ENCODE results near the gene AMOTL2.

DNA sequence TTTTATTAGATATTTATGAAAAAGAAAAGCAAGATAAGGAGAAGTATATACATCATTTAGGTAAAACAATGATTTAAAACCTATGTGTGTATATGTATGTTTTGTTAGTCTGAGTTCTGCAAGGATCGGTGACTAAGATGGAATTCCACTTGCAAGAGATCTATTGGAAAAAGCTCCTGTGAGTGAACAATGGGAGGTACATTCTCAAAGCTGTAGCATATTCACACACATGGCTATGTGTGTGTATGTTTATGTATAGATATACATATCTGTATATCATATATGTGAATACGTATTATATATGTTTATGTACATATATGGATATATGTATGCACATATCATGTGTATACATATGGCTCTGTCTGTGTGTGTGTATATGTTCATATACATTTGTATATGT lies 54.3 kb downstream of the AMOTL2 start:
- TF ChIP-seq, protein P1, sequence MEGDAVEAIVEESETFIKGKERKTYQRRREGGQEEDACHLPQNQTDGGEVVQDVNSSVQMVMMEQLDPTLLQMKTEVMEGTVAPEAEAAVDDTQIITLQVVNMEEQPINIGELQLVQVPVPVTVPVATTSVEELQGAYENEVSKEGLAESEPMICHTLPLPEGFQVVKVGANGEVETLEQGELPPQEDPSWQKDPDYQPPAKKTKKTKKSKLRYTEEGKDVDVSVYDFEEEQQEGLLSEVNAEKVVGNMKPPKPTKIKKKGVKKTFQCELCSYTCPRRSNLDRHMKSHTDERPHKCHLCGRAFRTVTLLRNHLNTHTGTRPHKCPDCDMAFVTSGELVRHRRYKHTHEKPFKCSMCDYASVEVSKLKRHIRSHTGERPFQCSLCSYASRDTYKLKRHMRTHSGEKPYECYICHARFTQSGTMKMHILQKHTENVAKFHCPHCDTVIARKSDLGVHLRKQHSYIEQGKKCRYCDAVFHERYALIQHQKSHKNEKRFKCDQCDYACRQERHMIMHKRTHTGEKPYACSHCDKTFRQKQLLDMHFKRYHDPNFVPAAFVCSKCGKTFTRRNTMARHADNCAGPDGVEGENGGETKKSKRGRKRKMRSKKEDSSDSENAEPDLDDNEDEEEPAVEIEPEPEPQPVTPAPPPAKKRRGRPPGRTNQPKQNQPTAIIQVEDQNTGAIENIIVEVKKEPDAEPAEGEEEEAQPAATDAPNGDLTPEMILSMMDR (conservative IDR thresholded peaks at IDR 0.05; ENCODE audit: low read depth in 2 of 2), result no peak
- no peak for TF ChIP-seq EZH2phosphoT487 (IDR thresholded peaks at IDR 0.05; ENCODE audit: unreplicated experiment)
- TF ChIP-seq POLR2AphosphoS5 (IDR thresholded peaks at IDR 0.05; ENCODE audit: low read depth), result no peak
- TF ChIP-seq EZH2 (IDR thresholded peaks at IDR 0.05; ENCODE audit: low read depth, unreplicated experiment), result no peak
- TF ChIP-seq STAT1 (IDR thresholded peaks at IDR 0.05; ENCODE audit: unreplicated experiment), result no peak
- TF ChIP-seq REST (IDR thresholded peaks at IDR 0.05; ENCODE audit: unreplicated experiment), result no peak
- TF ChIP-seq CREB1 (CRISPR knock-in tag; IDR thresholded peaks at IDR 0.05; ENCODE audit: low read depth), result no peak
- no peak for TF ChIP-seq ETS1 (IDR thresholded peaks at IDR 0.05)
- no peak for TF ChIP-seq JUNB (IDR thresholded peaks at IDR 0.05; ENCODE audit: unreplicated experiment)
- TF ChIP-seq ZNF331 (CRISPR knock-in tag; IDR thresholded peaks at IDR 0.05; ENCODE audit: low read depth), result no peak
- no peak for TF ChIP-seq ZNF114 (CRISPR knock-in tag; IDR thresholded peaks at IDR 0.05)
